Mucosa of rectum (tissue), 2 donors: ENCODE results near the gene UBD.

Experiments used
- H3K27ac ChIP-seq, 2 donors: one replicate each; pipeline ENCODE4 v1.7.0; 2013; ENCODE audit warnings: inconsistent platforms in 2 of 2, low read depth in 2 of 2, low read length in 2 of 2
- H3K27me3 ChIP-seq, 2 donors: one replicate each; pipeline ENCODE4 v1.7.0; 2013; ENCODE audit warnings: low read length in 2 of 2; ENCODE audit not compliant: control insufficient read depth in 2 of 2, insufficient read depth in 2 of 2
- H3K36me3 ChIP-seq, 2 donors: one replicate each; pipeline ENCODE4 v1.7.0; 2013; ENCODE audit warnings: low read length in 2 of 2; ENCODE audit not compliant: control insufficient read depth in 2 of 2, insufficient read depth in 2 of 2
- H3K4me1 ChIP-seq, 2 donors: one replicate each; pipeline ENCODE4 v1.7.0; 2013; ENCODE audit warnings: low read length in 2 of 2, mild to moderate bottlenecking in 1 of 2; ENCODE audit not compliant: control insufficient read depth in 2 of 2, insufficient read depth in 2 of 2
- H3K4me3 ChIP-seq, 2 donors: one replicate each; pipeline ENCODE4 v1.7.0; 2013; ENCODE audit warnings: low read length in 2 of 2
- H3K9ac ChIP-seq, 2 donors: one replicate each; pipeline ENCODE4 v1.7.0; 2013; ENCODE audit warnings: low read length in 2 of 2, low read depth in 1 of 2, mild to moderate bottlenecking in 1 of 2
- H3K9me3 ChIP-seq, 2 donors: one replicate each; pipeline ENCODE4 v1.7.0; 2013; ENCODE audit warnings: low read length in 2 of 2; ENCODE audit not compliant: control insufficient read depth in 2 of 2
- donor health status: healthy.
- donor health status: Normal muscosa, but diverticular disease.

UBD gene

GRCh38 chr6:29563435-29563965, 4.0 kb upstream of the UBD start:
- Histone ChIP-seq H3K9me3 (no peaks in the 10 kb centered on the region), H3K27me3 (no peaks in the 10 kb centered on the region), H3K4me1 (no peaks in the 10 kb centered on the region), H3K4me3 (no peak overlapping the region), H3K36me3 (no peaks in the 10 kb centered on the region), H3K27ac (no peak overlapping the region), H3K9ac (no peak overlapping the region)

DNA sequence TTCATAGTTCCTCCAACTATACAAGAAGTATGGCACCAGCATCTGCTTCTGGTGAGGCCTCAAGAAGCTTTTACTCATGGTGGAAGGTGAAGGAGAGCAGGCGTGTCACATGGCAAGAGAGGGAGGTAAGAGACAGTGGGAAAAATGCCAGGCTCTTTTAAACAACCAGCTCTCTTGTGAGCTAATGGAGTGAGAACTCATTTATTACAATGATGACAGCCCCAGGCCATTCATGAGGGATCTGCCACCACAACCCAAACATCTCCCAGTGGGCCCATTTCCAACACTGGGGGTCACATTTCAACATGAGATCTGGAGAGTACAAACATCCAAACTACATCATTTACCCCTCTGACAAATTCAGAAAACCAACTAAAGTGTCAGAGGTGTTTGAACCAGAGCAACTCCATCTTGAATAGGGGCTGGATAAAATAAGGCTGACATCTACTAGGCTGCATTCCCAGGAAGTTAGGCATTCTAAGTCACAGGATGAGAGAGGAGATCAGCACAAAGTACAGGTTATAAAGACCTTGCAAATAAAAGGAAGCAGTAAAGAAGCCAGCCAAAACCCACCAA, 2.2 kb upstream of the UBD start:
- Histone ChIP-seq H3K9ac (no peak overlapping the region), H3K4me1 (no peaks in the 10 kb centered on the region), H3K36me3 (no peaks in the 10 kb centered on the region), H3K27ac (no peak overlapping the region), H3K4me3 (no peak overlapping the region), H3K9me3 (no peaks in the 10 kb centered on the region), H3K27me3 (no peaks in the 10 kb centered on the region)

DNA sequence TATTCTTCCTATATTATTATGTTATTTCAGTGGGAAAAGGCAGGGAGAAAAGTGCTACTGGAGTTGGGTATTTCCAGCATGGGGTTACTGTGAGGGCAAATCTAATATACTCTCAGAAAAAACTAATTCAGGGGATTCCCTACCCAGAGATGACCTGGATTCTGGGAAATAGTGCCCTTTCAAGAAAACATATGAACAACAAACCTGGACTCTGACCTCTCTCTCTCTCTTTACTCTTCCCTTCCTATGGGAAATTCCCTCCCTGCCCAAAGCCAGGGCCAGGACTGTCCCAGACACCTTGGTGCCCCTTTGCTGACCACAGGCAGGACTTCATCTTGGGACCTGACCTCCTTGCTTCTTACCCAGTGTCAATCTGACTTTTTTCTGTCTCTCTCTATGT, 1.6 kb upstream of the UBD start:
- H3K9me3 ChIP-seq, result no peaks in the 10 kb centered on the region
- H3K9ac ChIP-seq, result no peak overlapping the region
- no peak overlapping the region for H3K27ac ChIP-seq
- H3K27me3 ChIP-seq, result no peaks in the 10 kb centered on the region
- no peaks in the 10 kb centered on the region for H3K36me3 ChIP-seq
- H3K4me3 ChIP-seq, result no peak overlapping the region
- no peaks in the 10 kb centered on the region for H3K4me1 ChIP-seq

DNA sequence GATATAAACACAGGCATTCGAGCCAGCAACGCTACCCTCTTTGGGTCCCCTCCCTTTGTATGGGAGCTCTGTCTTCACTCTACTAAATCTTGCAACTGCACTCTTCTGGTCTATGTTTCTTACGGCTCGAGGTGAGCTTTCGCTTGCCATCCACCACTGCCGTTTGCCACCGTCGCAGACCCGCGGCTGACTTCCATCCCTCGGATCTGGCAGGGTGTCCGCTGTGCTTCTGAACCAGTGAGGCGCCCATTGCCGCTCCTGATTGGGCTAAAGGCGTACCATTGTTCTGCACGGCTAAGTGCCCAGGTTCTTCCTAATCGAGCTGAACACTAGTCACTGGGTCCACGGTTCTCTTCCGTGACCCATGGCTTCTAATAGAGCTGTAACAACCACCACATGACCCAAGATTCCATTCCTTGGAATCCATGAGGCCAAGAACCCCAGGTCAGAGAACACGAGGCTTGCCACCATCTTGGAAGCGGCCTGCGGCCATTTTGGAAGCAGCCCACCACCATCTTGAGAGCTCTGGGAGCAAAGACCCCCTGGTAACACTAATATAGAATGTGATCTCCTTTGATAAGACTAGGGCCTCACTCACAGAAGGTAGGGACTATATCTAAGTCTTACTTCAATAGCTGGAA, 973 bp downstream of the UBD start:
- Histone ChIP-seq H3K27me3 (peaks cover 11 to 12% of the 10 kb centered on the region in 2 donors), H3K9me3 (no peaks in the 10 kb centered on the region), H3K9ac (no peak overlapping the region), H3K4me1 (no peaks in the 10 kb centered on the region), H3K36me3 (no peaks in the 10 kb centered on the region), H3K27ac (no peak overlapping the region), H3K4me3 (no peak overlapping the region)

- Histone ChIP-seq H3K4me1 (no peaks in the 10 kb centered on the region), H3K36me3 (no peaks in the 10 kb centered on the region), H3K27ac (no peak overlapping the region), H3K4me3 (no peak overlapping the region), H3K9me3 (no peaks in the 10 kb centered on the region), H3K9ac (no peak overlapping the region), H3K27me3 (peaks cover 15 to 24% of the 10 kb centered on the region in 2 donors)
Measured at GRCh38 chr6:29557320-29557719, 2.2 kb downstream of the UBD start.

DNA sequence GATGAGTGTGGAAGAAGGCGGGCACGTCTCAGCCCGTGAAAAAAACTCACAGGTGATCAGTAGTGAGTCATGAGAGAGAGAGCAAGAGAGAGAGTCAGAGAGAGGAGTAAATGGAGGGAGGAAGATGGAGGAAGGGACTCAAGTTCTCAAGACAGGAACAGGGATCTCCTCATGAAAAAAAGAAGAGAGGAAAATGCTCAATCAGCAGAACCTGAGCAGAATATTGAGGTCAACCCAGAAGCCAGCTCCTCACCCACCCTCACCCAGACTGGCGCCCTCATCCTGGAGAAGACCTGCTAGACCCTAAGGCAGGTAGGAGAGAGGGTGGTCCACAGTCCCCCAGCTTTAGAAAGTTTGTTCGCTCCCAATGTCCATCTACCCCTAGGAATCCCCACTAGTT, 4.8 kb downstream of the UBD start:
- Histone ChIP-seq H3K4me1 (no peaks in the 10 kb centered on the region), H3K27ac (no peak overlapping the region), H3K36me3 (no peaks in the 10 kb centered on the region), H3K4me3 (no peak overlapping the region), H3K9ac (no peak overlapping the region), H3K9me3 (no peaks in the 10 kb centered on the region), H3K27me3 (peaks cover 15 to 26% of the 10 kb centered on the region in 2 donors)

DNA sequence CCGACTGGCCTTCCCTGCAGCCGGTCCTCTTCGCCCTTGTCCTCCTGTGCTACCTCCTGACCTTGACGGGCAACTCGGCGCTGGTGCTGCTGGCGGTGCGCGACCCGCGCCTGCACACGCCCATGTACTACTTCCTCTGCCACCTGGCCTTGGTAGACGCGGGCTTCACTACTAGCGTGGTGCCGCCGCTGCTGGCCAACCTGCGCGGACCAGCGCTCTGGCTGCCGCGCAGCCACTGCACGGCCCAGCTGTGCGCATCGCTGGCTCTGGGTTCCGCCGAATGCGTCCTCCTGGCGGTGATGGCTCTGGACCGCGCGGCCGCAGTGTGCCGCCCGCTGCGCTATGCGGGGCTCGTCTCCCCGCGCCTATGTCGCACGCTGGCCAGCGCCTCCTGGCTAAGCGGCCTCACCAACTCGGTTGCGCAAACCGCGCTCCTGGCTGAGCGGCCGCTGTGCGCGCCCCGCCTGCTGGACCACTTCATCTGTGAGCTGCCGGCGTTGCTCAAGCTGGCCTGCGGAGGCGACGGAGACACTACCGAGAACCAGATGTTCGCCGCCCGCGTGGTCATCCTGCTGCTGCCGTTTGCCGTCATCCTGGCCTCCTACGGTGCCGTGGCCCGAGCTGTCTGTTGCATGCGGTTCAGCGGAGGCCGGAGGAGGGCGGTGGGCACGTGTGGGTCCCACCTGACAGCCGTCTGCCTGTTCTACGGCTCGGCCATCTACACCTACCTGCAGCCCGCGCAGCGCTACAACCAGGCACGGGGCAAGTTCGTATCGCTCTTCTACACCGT, 6.1 kb downstream of the UBD start:
- no peaks in the 10 kb centered on the region for H3K4me1 ChIP-seq
- no peaks in the 10 kb centered on the region for H3K36me3 ChIP-seq
- H3K9ac ChIP-seq, result no peak overlapping the region
- no peaks in the 10 kb centered on the region for H3K9me3 ChIP-seq
- peaks cover 15 to 26% of the 10 kb centered on the region in 2 donors for H3K27me3 ChIP-seq
- H3K27ac ChIP-seq, result no peak overlapping the region
- H3K4me3 ChIP-seq, result peak overlapping the region; percentile 30 to 58

DNA sequence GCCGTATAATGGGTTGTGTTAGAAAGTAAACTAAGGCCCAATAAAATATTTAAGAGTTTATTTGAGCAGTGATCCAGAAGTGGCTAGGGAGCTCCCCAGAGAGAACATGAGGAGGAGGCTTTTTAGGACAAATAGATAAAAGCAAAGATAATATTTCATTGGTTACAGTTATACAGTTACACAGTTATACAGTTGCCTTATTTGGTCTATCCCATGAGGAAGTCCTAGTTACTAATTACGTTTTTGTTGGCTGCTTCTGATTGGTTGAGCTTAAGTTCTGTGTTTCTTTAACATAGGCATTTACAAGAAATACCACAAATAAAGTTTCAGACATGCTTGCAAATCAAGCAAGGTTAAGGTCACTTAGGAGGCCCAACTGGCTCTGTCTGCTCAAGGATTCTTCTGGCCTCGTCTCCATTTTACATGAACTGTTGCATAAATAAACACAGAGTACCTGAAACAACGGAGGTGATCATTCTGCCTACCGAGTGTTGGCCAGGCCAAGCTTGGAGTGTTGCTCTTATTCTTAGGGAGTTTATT, 7.0 kb downstream of the UBD start:
- Histone ChIP-seq H3K9ac (no peak overlapping the region), H3K9me3 (no peaks in the 10 kb centered on the region), H3K27me3 (peaks cover 15 to 26% of the 10 kb centered on the region in 2 donors), H3K4me1 (no peaks in the 10 kb centered on the region), H3K27ac (no peak overlapping the region), H3K36me3 (no peaks in the 10 kb centered on the region), H3K4me3 (peak overlapping the region; percentile 22 to 58)

- Histone ChIP-seq H3K27me3 (peaks cover 0 to 4% of the 10 kb centered on the region in 2 donors), H3K4me1 (no peaks in the 10 kb centered on the region), H3K9ac (no peak overlapping the region), H3K36me3 (no peaks in the 10 kb centered on the region), H3K9me3 (no peaks in the 10 kb centered on the region), H3K4me3 (no peak overlapping the region), H3K27ac (no peak overlapping the region)
Measured at GRCh38 chr6:29547573-29547972, 12.0 kb downstream of the UBD start.
